B cell (primary cell): ENCODE data around the gene DSCAML1.

Source experiments
- CTCF ChIP-seq: fragments of 200-600 bp; IDR thresholded peaks from one replicate; pipeline ENCODE4 v1.8.0; 2022; ENCODE audit warnings: antibody characterized with exemption, mild to moderate bottlenecking
- EZH2 ChIP-seq: IDR thresholded peaks from 2 replicates; pipeline ENCODE4 v1.6.1; 2012; ENCODE audit warnings: borderline replicate concordance, low read depth, mild to moderate bottlenecking, moderate library complexity, low read length; ENCODE audit not compliant: insufficient read depth, poor library complexity, severe bottlenecking

DNA sequence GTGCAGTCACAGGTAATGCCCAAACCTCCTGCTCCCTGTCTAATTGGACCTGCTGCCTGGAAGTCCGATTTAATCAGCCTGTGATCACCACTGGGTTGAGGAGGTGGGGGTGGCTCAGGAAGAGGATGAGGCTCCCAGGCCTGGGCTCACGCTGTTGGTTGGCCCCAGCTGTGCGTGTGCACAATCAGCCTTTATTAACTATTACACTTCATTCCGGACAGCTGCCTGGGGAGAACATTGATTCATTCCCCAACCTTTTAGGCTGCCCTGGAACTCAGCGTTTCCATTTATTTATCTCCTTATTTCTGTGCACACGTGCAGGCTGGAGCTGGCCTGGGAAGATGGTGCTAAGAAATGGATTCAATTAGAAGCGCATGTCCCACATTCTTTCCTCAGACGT lies 123.4 kb downstream of the DSCAML1 start:
- TF ChIP-seq CTCF (no peak), EZH2 (no peak)
